H1 (cell line): Measurements from ENCODE around the gene EXOSC10. TPM values are rescaled to one million over a fixed set of nuclear protein-coding genes. Genes with fewer than 3 reads are reported as not detected.

ENCODE experiments used
- CTCF ChIA-PET: fragments of 300-600 bp; sonication (Branson Sonifier 250); formaldehyde crosslinking; loops from one replicate; lab custom pipeline; 2021; ENCODE audit not compliant: partially characterized antibody; lab: Charles Lee
- POLR2A ChIA-PET: fragments of 300-600 bp; sonication (Branson Sonifier 250); formaldehyde crosslinking; loops from one replicate; lab custom pipeline; 2021; ENCODE audit warnings: inconsistent platforms; ENCODE audit not compliant: partially characterized antibody; lab: Charles Lee
- DNase-seq, 2 experiments: peaks; one replicate each; pipeline versions ENCODE4 v3.0.0 to v3.0.0-alpha.2; 2010 to 2022; ENCODE audit warnings: low spot score in 2 of 2, low read depth in 1 of 2, mixed read lengths in 1 of 2
- FAIRE-seq: peaks from 2 replicates; lab custom pipeline; 2011; peaks lifted over from hg19 to GRCh38; lab: Jason Lieb, UNC
- H2AFZ ChIP-seq: 2 replicates; pipeline ENCODE4 v1.8.1; 2012; ENCODE audit warnings: low read length, inconsistent platforms
- H2AK5ac ChIP-seq: 2 replicates; pipeline ENCODE4 v1.6.1; 2013; ENCODE audit warnings: low read depth, low read length
- H2BK120ac ChIP-seq: replicated peaks from 2 replicates; pipeline ENCODE3; 2013; ENCODE audit warnings: low read depth, low read length, inconsistent platforms
- H2BK12ac ChIP-seq: 2 replicates; pipeline ENCODE4 v1.6.1; 2013; ENCODE audit warnings: low read depth, low read length
- H2BK15ac ChIP-seq: 2 replicates; pipeline ENCODE4 v1.6.1; 2013; ENCODE audit warnings: low read length
- H2BK20ac ChIP-seq: 2 replicates; pipeline ENCODE4 v1.6.1; 2013; ENCODE audit warnings: low read length
- H2BK5ac ChIP-seq: 2 replicates; pipeline ENCODE4 v1.6.1; 2013; ENCODE audit warnings: low read depth, low read length
- H3K14ac ChIP-seq: 2 replicates; pipeline ENCODE4 v1.6.1; 2013; ENCODE audit warnings: inconsistent platforms; ENCODE audit not compliant: insufficient read length
- H3K18ac ChIP-seq: 2 replicates; pipeline ENCODE4 v1.6.1; 2013; ENCODE audit warnings: low read length; ENCODE audit errors: extremely low read depth
- H3K23ac ChIP-seq: 2 replicates; pipeline ENCODE4 v1.6.1; 2013; ENCODE audit warnings: inconsistent platforms; ENCODE audit not compliant: insufficient read length
- H3K23me2 ChIP-seq: 2 replicates; pipeline ENCODE4 v1.6.1; 2013; ENCODE audit warnings: low read depth, low read length
- H3K27ac ChIP-seq: 2 replicates; pipeline ENCODE4 v1.6.1; 2011; ENCODE audit warnings: low read depth, low read length, inconsistent platforms
- H3K27me3 ChIP-seq, 4 experiments: replicated peaks in 1 of 4; 1 replicate in 1 of 4; 2 replicates in 3 of 4; pipeline versions ENCODE4 v1.6.1 to v1.8.1; 2011 to 2013; ENCODE audit warnings: low read length in 3 of 4, mild to moderate bottlenecking in 3 of 4, inconsistent platforms in 2 of 4, mixed read lengths in 2 of 4, moderate library complexity in 1 of 4; ENCODE audit not compliant: control insufficient read depth in 3 of 4, insufficient read depth in 3 of 4; ENCODE audit errors: extremely low read depth in 1 of 4
- H3K36me3 ChIP-seq, 4 experiments: 2 replicates each; pipeline versions ENCODE4 v1.6.1 to v1.8.1; 2011 to 2013; ENCODE audit warnings: mild to moderate bottlenecking in 4 of 4, low read length in 3 of 4, moderate library complexity in 2 of 4, control low read depth in 1 of 4, inconsistent platforms in 1 of 4; ENCODE audit not compliant: insufficient read depth in 4 of 4, control insufficient read depth in 2 of 4
- H3K4ac ChIP-seq: replicated peaks from 2 replicates; pipeline ENCODE3; 2013; ENCODE audit warnings: low read length, low read depth, mixed read lengths, inconsistent platforms; ENCODE audit not compliant: insufficient read length
- H3K4me1 ChIP-seq, 4 experiments: replicated peaks in 1 of 4; 1 replicate in 1 of 4; 2 replicates in 3 of 4; pipeline versions ENCODE4 v1.6.1 to v1.8.1; 2011 to 2013; ENCODE audit warnings: low read length in 3 of 4, inconsistent platforms in 2 of 4, mixed read lengths in 1 of 4; ENCODE audit not compliant: insufficient read depth in 4 of 4, control insufficient read depth in 3 of 4
- H3K4me2 ChIP-seq, 2 experiments: 2 replicates each; pipeline versions ENCODE4 v1.6.1 to v1.8.1; 2011 to 2013; ENCODE audit warnings: low read depth in 2 of 2, low read length in 2 of 2, control low read depth in 1 of 2, inconsistent platforms in 1 of 2, mild to moderate bottlenecking in 1 of 2; ENCODE audit not compliant: insufficient read depth in 1 of 2
- H3K4me3 ChIP-seq, 4 experiments: fragments of 200-600, 300-600 bp in 1 of 4; sonication (generic), shearing (Covaris generic), sonication (Bioruptor Twin) in 1 of 4; 2 replicates each; pipeline versions ENCODE4 v1.5.1 to v1.8.1; 2011 to 2016; ENCODE audit warnings: low read length in 4 of 4, low read depth in 3 of 4, control low read depth in 2 of 4, inconsistent platforms in 2 of 4, mild to moderate bottlenecking in 2 of 4, mixed read lengths in 1 of 4, moderate library complexity in 1 of 4; ENCODE audit not compliant: insufficient read depth in 2 of 4; ENCODE audit errors: extremely low read depth in 1 of 4
- H3K56ac ChIP-seq: replicated peaks from 2 replicates; pipeline ENCODE3; 2013; ENCODE audit warnings: low read depth, mild to moderate bottlenecking, mixed read lengths, low read length, inconsistent platforms; ENCODE audit not compliant: insufficient read length
- H3K79me1 ChIP-seq: 2 replicates; pipeline ENCODE4 v1.6.1; 2013; ENCODE audit warnings: low read depth, low read length, control low read depth
- H3K79me2 ChIP-seq, 2 experiments: 2 replicates each; pipeline versions ENCODE4 v1.6.1 to v1.8.1; 2012 to 2013; ENCODE audit warnings: low read length in 2 of 2, mild to moderate bottlenecking in 2 of 2, inconsistent platforms in 1 of 2; ENCODE audit not compliant: insufficient read depth in 2 of 2, control insufficient read depth in 1 of 2
- H3K9ac ChIP-seq, 4 experiments: replicated peaks in 1 of 4; 1 replicate in 1 of 4; 2 replicates in 3 of 4; pipeline versions ENCODE4 v1.6.1 to v1.8.1; 2011 to 2013; ENCODE audit warnings: low read depth in 3 of 4, low read length in 3 of 4, control low read depth in 2 of 4, mild to moderate bottlenecking in 2 of 4, moderate library complexity in 2 of 4, inconsistent platforms in 1 of 4; ENCODE audit errors: extremely low read depth in 1 of 4
- H3K9me3 ChIP-seq, 2 experiments: 2 replicates each; pipeline versions ENCODE4 v1.6.1 to v1.8.1; 2012 to 2013; ENCODE audit warnings: mild to moderate bottlenecking in 2 of 2, moderate library complexity in 2 of 2, control low read depth in 1 of 2, inconsistent platforms in 1 of 2, low read depth in 1 of 2, low read length in 1 of 2, mixed read lengths in 1 of 2; ENCODE audit not compliant: insufficient read depth in 2 of 2
- H4K20me1 ChIP-seq, 2 experiments: replicated peaks in 1 of 2; 2 replicates each; pipeline versions ENCODE3 to v1.8.1; 2011 to 2013; ENCODE audit warnings: inconsistent platforms in 2 of 2, low read length in 2 of 2, mild to moderate bottlenecking in 1 of 2; ENCODE audit not compliant: insufficient read depth in 2 of 2, control insufficient read depth in 1 of 2
- H4K5ac ChIP-seq: 2 replicates; pipeline ENCODE4 v1.6.1; 2013; ENCODE audit warnings: low read length, low read depth, mixed read lengths, inconsistent platforms; ENCODE audit not compliant: insufficient read length
- H4K8ac ChIP-seq: 2 replicates; pipeline ENCODE4 v1.8.0; 2013; ENCODE audit warnings: mild to moderate bottlenecking, moderate library complexity, low read length, inconsistent platforms; ENCODE audit not compliant: insufficient read depth; ENCODE audit errors: extremely low read depth
- H4K91ac ChIP-seq: replicated peaks from 2 replicates; pipeline ENCODE3; 2013; ENCODE audit warnings: low read length, mixed read lengths, inconsistent platforms; ENCODE audit not compliant: insufficient read length
- BACH1 ChIP-seq: IDR thresholded peaks from 2 replicates; pipeline ENCODE4 v1.6.1; 2012; ENCODE audit warnings: low read length, improper control_type of control experiment
- CTBP2 ChIP-seq: IDR thresholded peaks from 2 replicates; pipeline ENCODE4 v1.7.0; 2011; ENCODE audit warnings: borderline replicate concordance, mild to moderate bottlenecking, moderate library complexity, mixed read lengths, low read length; ENCODE audit not compliant: insufficient read depth, insufficient read length
- E2F6 ChIP-seq: IDR thresholded peaks from 2 replicates; pipeline ENCODE4 v1.6.1; 2012; ENCODE audit warnings: inconsistent platforms
- KDM1A ChIP-seq: fragments of 200-600, 300-600 bp; sonication (generic); IDR thresholded peaks from 2 replicates; pipeline ENCODE4 v1.7.1; 2016; ENCODE audit warnings: mild to moderate bottlenecking, low read length, borderline replicate concordance
- POLR2AphosphoS5 ChIP-seq: IDR thresholded peaks from 2 replicates; pipeline ENCODE4 v1.6.1; 2011; ENCODE audit warnings: low read depth, low read length
- RXRA ChIP-seq: IDR thresholded peaks from 2 replicates; pipeline ENCODE4 v1.6.1; 2011; ENCODE audit warnings: low read depth, mild to moderate bottlenecking, low read length, moderate library complexity; ENCODE audit not compliant: insufficient read depth
- SIRT6 ChIP-seq: IDR thresholded peaks from one replicate; pipeline ENCODE4 v1.7.1; 2012; ENCODE audit warnings: low read length, inconsistent platforms
- SIX5 ChIP-seq: IDR thresholded peaks from 2 replicates; pipeline ENCODE4 v1.6.1; 2011; ENCODE audit warnings: mild to moderate bottlenecking, low read depth, low read length
- TAF7 ChIP-seq: optimal IDR thresholded peaks from 2 replicates; pipeline ENCODE3; 2011; ENCODE audit warnings: low read depth, mild to moderate bottlenecking, inconsistent platforms, low read length, moderate library complexity, borderline replicate concordance
- USF2 ChIP-seq: IDR thresholded peaks from 2 replicates; pipeline ENCODE4 v1.6.1; 2011; ENCODE audit warnings: low read length, improper control_type of control experiment
- YY1 ChIP-seq: IDR thresholded peaks from 2 replicates; pipeline ENCODE4 v1.6.1; 2011; ENCODE audit warnings: low read depth, mild to moderate bottlenecking, low read length
- WGBS, 2 experiments: shearing (Covaris generic) in 1 of 2; methylation state at CpG; one replicate each; pipeline versions ENCODE4 v1.1.6 to v1.1.7; 2013 to 2015; ENCODE audit warnings: low lambda C conversion rate in 2 of 2, mixed read lengths in 2 of 2, inconsistent platforms in 1 of 2, low coverage in 1 of 2, missing lambda C conversion rate in 1 of 2; ENCODE audit not compliant: insufficient replicate concordance in 2 of 2, insufficient coverage in 1 of 2, insufficient read length in 1 of 2; ENCODE audit errors: extremely low coverage in 1 of 2, missing lambda C conversion rate in 1 of 2; 5-methylcytosine and 5-hydroxymethylcytosine counted together
- polyA plus RNA-seq, 7 experiments: library from polyadenylated mRNA; depleted of rRNA in 3 of 7; stranded (reverse) in 5 of 7; unstranded in 2 of 7; fragments of >200 nt in 5 of 7; fragments of 200-250 nt in 2 of 7; gene quantifications; 1 replicate in 5 of 7; 2 replicates in 1 of 7; 4 replicates in 1 of 7; pipeline versions ENCODE4 v1.2.1 to v1.2.3, GENCODE V29; 2011 to 2013; ENCODE audit warnings: missing spikeins in 2 of 7, mixed read lengths in 2 of 7
- total RNA-seq: library from RNA; stranded (reverse); fragmentation: NEBNext Ultra II Directional; extraction: Animal tissue kit (Norgen Biotek cat#: 25700); gene quantifications from 2 replicates; pipeline ENCODE4 v1.2.1, GENCODE V29; 2021

The EXOSC10 gene
- total and polyA plus RNA-seq, 2 of the 8 experiments (the other 6 are each of a cell fraction or from before 2014, with no cell fraction given) = 57.9 to 86.1 TPM

GRCh38 chr1:11143401-11143800, 43.7 kb upstream of the EXOSC10 start:
- Histone ChIP-seq H3K18ac (no peak overlapping the region), H3K4me3 (no peak overlapping the region), H3K56ac (no peak overlapping the region), H2BK12ac (no peak overlapping the region), H3K23ac (no peak overlapping the region), H3K14ac (no peak overlapping the region), H2AK5ac (no peak overlapping the region), H2AFZ (no peak overlapping the region), H3K23me2 (no peaks in the 10 kb centered on the region; the same call in 1 of the 2 replicates), H2BK120ac (no peak overlapping the region), H4K20me1 (peaks cover 0 to 2% of the 10 kb centered on the region in 2 experiments), H3K9me3 (no peaks in the 10 kb centered on the region), H2BK15ac (no peak overlapping the region), H3K4ac (no peak overlapping the region), H4K91ac (no peak overlapping the region), H2BK20ac (no peak overlapping the region), H3K79me2 (no peaks in the 10 kb centered on the region), H3K4me2 (no peak overlapping the region), H3K4me1 (no peaks in the 10 kb centered on the region), H4K8ac (no peak overlapping the region), H3K79me1 (no peaks in the 10 kb centered on the region), H3K27ac (no peak overlapping the region), H4K5ac (no peak overlapping the region), H3K9ac (no peak overlapping the region), H2BK5ac (no peak overlapping the region), H3K27me3 (no peaks in the 10 kb centered on the region), H3K36me3 (peaks cover 16 to 55% (median 40%) of the 10 kb centered on the region in 4 experiments; a peak in 7 of 8 replicates)
- TF ChIP-seq USF2 (no peak), POLR2AphosphoS5 (no peak), KDM1A (no peak), YY1 (no peak), RXRA (no peak), CTBP2 (no peak), TAF7 (no peak), SIX5 (no peak), BACH1 (no peak), SIRT6 (no peak), E2F6 (no peak)
- POLR2A ChIA-PET = no interaction called here
- WGBS, 2 experiments = 92 to 100% methylated on average over 1 to 5 of the region's 5 CpGs
- CTCF ChIA-PET = interaction anchor here (0.5 kb wide), 1 partner anchor 75 kb away, joined by 3 read pairs; no protein-coding TSS in a partner anchor
- FAIRE-seq (no peak), DNase-seq (no peak)
